HG03108 (cell line): ENCODE measurements around the gene ARHGEF17.

ENCODE experiments used
- ATAC-seq: cut with Tn5 transposase; IDR thresholded peaks from one replicate; pipeline ENCODE4 v1.9.1; 2021; ENCODE audit warnings: moderate library complexity; ENCODE audit not compliant: unreplicated experiment

Gene ARHGEF17

DNA sequence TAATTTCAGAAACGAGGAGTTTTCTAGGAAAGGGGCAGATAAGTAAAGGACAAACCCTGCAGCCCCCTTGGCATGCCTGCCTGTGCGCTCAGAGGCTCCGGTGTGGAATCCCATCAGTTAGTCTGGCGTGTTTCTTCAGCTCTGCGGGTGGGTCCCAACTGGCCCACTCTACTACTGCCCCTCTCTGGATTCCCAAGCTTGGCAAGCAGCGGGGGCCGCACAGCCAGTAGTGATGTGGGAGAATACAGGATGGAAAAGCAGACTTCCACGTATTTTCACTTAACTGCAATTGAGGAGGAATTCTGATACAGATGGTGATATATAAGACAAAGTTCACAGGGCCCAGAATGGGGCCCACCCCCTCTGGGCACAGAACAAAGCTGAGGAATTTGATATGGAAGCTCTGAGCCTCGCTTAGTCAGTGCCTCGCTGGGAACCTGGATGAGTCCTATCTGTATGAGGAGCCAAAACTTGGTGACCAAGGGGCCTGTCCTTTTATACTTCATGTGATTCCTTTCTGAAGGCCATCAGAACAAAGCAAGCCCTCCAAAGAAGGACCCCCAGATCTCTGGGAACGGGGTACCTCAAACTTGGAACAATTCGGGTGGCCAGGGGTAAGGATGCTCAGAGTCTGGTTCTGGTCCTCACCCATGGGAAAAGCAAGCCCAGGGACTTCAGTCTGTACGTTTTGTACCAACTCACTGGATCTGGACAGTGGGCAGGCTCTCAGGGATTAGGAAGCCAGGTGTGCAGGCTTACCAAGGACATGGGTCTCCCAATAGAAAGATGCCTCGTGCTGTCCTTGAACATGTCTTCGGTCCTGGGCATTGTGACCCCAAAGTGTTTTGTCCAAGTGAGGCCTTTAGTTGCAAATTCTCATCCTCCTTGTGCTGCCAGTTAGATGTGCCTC, 94.1 kb downstream of the ARHGEF17 start:
- no peak for ATAC-seq

DNA sequence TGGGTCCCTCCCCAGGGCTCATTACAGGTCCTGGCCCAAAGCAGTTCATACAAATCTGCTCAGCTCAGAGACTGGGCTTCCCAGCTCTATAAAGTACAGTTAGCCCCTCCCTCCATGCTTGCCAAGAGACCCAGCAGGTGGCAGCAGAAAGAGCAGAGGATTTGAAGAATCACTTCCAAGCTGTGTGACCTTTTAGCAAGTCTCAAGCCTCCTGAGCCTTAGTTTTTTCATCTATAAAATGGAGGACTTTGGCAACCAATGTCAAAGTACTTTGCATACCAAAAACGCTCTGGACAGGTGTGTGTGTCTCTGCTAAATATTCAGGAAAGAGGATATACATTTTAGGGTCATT, 94.7 kb downstream of the ARHGEF17 start:
- no peak for ATAC-seq

DNA sequence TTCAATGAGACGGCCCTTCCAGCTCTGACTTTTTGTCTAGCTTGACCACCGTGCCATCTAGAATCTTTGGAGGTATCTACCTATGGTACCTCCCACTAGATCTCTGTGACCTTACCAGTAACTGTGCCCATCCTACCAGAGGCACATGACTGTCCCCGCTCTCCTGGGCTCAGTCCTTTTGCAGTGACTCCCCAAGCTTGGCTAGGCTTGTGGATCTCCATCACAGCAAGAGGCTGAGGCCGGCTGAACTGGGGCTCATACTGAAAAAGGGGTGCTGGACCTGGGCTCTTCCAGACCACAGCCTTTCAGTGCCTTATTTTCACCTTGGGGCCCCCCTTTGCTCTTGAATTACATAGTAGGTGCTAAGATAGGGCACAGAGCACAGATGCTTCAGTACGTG, 95.5 kb downstream of the ARHGEF17 start:
- no peak for ATAC-seq

DNA sequence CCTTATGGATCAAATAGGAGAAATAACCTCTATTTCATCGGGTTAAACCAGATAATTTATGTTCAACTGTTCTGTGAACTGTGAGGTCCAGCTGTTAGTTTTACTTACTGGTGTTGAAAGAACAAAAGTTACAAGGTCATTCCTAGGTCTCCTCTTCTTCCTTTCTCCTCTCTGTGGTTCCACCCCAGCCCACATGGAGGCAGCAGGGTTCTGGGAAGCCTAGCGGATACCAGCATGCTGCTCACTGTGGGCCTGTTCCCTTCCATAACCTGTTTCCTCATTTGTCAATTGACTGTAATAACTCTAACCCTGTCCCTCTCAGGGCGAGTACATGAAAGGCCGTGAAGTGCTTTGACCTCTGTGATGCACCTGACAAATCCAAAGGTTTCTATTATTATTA, 96.0 kb downstream of the ARHGEF17 start:
- ATAC-seq = no peak

DNA sequence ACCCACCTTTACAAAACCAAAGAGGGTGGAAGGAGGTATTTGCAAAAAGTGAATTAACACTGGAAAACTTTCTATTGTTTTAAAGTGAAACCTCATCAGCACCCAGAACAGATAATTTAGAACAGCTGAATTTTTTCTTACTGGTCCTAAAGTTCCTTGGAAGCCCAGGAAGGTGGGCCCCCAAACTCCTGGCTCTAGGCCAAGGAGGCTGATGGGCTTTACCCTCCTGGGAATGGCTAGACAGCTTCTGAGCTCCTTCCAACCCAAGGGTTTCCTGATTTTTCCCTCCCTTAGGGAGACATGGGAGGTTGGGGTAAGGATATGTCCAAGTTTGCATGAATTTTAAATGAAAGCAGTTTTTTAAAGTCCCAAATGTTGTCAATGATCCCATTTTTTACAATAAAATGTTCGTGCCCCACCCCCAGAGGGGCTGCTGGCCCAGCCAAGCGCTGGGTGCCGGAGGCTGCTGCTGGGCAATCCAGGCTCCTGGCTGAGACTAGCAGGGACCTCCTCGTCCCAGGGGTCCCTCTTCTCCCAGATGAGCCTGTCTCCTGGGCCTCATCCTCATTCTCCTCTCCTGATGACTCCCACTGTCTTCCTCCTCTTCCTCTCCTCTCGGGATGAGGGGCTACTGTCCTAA, 96.5 kb downstream of the ARHGEF17 start:
- no peak for ATAC-seq

DNA sequence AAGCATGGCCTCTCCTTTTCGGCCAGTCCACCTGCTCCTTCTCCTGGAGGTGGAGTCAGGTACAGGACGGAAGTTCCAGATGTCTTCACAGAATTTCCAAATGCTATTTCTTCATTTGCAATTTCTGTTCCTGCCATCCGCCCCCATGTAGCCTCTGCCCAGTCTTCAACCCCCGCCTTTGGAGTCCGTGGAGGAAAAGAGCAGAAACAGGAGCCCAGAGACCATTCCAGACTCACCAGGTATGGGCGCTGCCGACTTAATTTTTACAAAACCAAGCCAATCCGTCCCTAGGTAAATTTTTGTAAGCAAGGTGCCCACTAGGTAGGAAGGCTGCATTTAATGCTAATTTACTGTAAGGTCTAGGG, 97.1 kb downstream of the ARHGEF17 start:
- ATAC-seq = no peak

DNA sequence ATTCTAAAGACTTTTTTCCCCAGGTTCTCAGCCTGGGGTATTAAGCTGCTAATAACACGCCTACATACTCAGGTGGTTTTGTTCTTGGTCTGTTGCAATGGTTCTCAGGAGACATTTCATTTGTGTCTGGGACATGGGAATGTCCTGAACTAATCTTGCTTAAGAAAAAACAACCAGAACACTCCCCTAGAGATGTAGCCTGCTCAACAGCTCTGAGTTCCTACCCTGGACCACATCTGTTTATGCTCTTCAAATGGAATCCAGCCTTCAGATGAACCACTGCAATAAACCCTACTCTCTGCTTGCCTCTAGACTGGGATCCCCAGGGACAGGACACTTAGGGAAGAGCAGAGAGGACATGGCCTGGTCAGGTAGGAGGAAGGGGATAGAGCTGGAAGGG, 98.1 kb downstream of the ARHGEF17 start:
- ATAC-seq = no peak

DNA sequence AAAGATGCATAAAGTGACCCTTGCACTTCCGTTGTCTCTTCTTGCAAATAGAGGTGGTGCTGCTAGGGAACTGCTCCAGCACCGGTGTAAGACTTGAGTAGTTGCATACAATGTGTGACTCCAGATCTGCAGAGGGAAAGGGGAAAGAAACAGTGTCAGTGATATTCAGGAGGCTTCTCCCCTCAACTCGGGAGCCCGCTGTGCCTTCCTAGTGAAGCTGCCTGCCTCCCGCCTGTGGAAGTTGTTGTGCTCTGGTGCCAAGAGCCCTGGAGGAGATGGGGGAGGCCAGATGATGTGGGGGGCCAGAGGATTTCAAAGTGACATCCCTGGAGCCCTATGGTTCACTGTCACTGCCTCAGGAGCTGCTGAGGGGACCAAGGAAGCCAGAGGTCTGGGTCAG, 98.5 kb downstream of the ARHGEF17 start:
- no peak for ATAC-seq

DNA sequence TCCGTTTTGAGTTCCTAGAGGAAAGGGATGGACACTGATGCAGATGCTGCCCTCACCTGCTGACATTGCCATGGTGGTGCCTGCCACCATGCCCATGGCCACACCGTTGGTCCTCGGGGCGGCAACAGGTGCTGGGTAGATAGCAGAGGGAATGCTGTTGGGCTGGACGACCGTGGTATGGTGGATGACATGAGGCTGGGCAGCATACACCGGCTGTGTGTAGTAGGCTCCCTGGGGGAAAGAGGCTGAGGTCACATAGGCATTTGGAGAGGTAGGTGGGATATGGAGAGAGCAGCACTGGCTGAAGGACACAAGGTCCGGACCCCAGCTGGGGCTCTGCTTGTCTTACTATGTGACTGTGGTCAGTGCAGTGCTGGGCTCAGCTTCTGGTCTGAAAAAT, 101.4 kb downstream of the ARHGEF17 start:
- no peak for ATAC-seq

DNA sequence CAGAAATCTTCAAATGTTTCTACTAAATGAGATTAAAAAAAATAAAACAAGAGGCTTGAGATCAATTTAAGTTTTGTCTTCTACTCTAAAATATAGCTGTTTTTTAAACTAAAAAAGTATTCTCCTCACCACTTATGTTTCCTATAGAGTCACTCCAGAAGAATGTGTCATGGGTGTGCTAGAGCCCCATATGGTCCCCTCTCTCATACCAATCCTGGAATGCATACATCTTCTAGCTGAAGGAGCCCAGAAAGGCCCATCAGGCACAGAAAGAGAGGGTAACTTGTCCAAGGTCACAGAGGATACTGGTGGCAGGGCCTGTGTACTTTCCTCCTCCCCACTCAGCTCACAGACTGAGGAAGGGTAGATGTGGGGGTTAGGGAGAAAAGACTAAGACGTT, 102.6 kb downstream of the ARHGEF17 start:
- ATAC-seq = no peak

DNA sequence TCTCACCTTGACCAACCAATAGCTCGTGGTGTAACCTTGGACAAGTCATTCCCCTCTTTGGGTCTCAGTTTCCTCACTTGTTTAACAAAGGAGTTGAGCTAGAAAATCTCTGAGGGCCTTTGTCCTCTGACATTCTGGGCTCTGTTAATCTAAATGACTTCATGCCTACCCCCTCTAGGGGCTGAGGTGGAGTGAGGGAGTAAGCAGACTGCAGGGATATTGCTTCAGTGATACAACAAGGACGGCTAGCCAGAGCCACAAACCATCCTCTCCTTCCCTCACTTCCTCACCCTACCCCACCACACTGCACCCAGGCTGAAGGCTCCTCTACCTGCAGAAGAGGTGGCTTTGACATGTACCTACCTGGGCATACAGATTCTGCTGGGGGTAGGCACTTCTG, 103.0 kb downstream of the ARHGEF17 start:
- ATAC-seq = no peak

DNA sequence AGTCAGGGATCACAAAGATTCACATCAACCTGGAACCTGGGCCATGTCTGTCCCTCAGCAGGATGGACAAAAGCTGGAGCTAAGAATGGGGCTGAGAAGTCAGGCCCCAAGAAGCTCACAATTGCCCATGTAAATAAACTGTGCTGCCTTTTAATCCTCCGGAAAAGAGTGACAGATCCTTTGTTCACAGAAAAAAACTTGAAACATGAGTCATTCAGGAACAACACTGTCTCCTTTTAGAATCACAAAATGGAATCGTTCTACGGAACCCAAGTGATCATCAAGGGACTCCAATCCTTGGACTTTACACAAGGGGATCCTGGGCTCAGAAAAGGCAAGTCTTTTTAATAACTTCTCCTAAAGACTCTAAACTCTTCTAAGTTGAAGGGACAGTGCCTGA, 104.2 kb downstream of the ARHGEF17 start:
- no peak for ATAC-seq

DNA sequence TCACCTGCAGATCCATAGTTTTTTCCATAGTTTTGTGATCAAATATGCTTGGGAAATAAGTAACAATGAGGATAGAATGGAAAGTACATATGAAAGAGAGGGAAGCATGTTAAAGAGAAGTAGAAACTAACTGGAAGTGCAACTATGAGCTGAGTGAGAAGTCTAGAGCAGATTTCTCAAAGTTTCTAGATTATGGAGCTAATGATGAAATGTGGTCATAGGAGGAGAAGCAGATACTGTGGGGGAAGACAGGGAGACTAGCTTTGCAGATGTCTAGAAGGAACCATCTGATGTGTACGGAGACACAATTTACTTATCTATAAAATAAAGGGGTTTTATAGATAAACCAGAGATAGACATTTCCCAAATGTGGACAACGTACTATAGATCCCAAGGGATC, 105.2 kb downstream of the ARHGEF17 start:
- ATAC-seq = no peak

DNA sequence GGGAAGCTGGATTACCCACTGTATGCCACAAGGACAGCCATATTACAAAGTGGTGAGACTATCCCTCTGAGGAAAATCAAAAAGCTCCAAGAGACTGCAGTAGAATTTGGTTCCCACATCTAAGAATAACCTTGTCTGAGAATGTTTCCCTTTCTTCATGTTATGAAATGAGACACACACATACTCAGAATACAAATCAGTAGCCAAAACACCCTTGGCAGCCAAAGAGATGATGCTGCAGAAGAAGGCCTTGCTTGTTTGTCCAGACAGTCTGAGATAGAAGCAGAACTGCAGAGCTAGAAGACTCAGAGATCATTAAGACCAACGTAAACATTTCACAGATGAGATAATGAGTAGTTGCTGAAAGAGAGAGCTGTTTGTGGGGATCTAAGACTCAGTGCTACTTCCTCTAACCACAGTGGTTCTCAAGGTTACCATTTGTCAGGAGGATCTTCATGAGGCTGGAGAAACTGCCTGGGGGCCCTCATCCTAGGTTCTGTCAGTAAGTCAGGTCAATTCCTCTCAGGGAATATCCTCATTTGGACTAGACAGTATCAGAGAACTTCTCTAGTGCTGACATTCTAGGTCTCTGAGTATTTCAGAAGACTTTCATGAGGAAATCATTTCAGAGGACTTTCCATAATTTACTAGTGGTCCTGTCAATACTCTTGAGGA, 107.0 kb downstream of the ARHGEF17 start:
- no peak for ATAC-seq

DNA sequence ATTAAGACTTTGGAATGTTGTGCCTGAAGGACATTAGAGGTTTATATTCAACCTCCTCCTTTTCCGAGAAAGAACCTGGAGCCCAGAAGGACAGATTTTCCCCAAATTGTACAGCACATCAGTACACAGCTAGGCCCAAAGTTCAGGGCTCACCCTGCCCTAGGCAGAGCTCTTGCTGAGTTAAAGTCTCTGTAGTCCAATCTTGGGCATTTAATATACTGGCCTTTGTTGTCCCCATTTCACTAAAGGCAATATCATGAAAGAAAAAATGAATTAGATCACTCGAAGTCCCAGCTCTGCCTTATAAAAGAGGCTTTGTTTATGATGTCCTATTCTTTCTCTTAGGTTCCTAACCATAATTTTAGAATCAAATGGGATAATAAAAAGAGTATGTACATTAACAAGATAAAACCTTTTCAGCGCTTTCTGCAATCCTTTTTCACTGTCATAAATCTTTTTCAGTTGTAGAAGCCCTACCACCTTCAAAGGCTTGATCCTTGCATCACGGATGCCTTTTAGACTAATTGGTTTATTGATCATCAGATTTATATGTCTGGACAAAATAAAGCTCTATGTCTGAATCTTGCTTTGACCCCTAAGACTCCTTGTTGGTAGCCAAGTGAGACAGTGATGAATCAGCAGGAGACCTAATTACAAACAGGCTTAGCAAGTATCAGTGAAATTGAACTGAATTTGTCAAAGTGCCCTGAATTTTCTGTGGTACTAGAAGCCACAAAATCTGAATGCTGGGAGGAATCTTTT, 108.0 kb downstream of the ARHGEF17 start:
- no peak for ATAC-seq

DNA sequence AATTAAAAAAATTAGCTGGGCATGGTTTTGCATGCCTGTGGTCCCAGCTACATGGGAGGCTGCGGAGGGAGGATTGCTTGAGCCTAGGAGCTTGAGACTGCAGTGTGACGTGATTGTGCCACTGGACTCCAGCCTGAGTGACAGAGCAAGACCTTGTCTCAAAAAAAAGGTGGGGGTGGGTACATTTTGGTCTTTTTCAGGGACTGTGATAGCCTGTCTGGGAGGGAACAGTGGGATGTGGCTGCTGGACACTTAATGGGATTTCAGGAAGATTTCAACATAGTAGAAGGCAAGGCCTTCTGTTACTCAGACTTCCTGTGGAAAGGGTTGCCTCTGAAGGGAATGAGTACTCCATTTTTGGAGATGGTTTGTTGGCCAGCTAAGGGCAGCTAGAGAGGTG, 108.7 kb downstream of the ARHGEF17 start:
- ATAC-seq = no peak
